Measurements from ENCODE around the gene ZNF236.

DNA sequence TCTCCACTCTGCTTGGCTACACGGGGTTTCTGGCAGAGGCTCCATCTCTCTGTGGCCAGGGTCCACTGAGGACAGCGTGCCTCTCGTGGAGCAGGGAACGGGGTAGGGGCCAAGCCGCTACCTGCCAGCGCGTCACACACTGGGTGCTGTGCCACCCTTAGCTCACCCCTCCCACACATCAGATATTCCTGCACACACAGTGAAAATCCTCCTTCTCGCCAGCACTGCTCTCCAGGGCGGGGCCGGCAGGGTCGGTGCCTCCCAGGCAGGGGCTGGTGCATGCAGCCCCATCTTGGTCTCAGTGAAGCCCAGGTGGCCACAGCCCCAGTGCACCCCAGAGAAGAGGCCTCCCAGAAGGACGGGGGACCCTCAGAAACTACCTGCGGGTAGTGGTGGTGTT, 185.6 kb downstream of the ZNF236 start:
- TF ChIP-seq, protein P1, sequence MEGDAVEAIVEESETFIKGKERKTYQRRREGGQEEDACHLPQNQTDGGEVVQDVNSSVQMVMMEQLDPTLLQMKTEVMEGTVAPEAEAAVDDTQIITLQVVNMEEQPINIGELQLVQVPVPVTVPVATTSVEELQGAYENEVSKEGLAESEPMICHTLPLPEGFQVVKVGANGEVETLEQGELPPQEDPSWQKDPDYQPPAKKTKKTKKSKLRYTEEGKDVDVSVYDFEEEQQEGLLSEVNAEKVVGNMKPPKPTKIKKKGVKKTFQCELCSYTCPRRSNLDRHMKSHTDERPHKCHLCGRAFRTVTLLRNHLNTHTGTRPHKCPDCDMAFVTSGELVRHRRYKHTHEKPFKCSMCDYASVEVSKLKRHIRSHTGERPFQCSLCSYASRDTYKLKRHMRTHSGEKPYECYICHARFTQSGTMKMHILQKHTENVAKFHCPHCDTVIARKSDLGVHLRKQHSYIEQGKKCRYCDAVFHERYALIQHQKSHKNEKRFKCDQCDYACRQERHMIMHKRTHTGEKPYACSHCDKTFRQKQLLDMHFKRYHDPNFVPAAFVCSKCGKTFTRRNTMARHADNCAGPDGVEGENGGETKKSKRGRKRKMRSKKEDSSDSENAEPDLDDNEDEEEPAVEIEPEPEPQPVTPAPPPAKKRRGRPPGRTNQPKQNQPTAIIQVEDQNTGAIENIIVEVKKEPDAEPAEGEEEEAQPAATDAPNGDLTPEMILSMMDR (IDR thresholded peaks at IDR 0.05; ENCODE audit: low read length), result no peak
- no peak for TF ChIP-seq EZH2 (IDR thresholded peaks at IDR 0.05; ENCODE audit: borderline replicate concordance, low read length)
